ENCODE results near the gene CKLF. TPM values are rescaled to one million over a fixed set of nuclear protein-coding genes. Genes with fewer than 3 reads are reported as not detected.

The CKLF gene
- total RNA-seq, 1 experiment from 2014 or later = 57.8 TPM

- ChIA-PET POLR2A (no interaction called here), CTCF (interaction anchor here (1.0 to 2.1 kb wide), 4 partner anchors 35 to 138 kb away, joined by 3 to 7 read pairs (median 4); partner anchors contain the start of gene DYNC1LI2)
- intact Hi-C loops (cut with micrococcal nuclease) = no loop called here
- H3K36me3 Mint-ChIP-seq (ENCODE audit: insufficient read depth, unreplicated experiment) = peaks cover 28% of the 10 kb centered on the region
- BruUV-seq (replicated peaks) = no TSS peak
- H3K4me3 Mint-ChIP-seq (ENCODE audit: unreplicated experiment) = no peak overlapping the region
- TF ChIP-seq, protein P1, sequence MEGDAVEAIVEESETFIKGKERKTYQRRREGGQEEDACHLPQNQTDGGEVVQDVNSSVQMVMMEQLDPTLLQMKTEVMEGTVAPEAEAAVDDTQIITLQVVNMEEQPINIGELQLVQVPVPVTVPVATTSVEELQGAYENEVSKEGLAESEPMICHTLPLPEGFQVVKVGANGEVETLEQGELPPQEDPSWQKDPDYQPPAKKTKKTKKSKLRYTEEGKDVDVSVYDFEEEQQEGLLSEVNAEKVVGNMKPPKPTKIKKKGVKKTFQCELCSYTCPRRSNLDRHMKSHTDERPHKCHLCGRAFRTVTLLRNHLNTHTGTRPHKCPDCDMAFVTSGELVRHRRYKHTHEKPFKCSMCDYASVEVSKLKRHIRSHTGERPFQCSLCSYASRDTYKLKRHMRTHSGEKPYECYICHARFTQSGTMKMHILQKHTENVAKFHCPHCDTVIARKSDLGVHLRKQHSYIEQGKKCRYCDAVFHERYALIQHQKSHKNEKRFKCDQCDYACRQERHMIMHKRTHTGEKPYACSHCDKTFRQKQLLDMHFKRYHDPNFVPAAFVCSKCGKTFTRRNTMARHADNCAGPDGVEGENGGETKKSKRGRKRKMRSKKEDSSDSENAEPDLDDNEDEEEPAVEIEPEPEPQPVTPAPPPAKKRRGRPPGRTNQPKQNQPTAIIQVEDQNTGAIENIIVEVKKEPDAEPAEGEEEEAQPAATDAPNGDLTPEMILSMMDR (IDR thresholded peaks at IDR 0.05; ENCODE audit: unreplicated experiment) = no peak
- H3K9me3 Mint-ChIP-seq (ENCODE audit: unreplicated experiment) = no peaks in the 10 kb centered on the region
- DNase-seq (ENCODE audit: unreplicated experiment) = no peak
- H3K4me1 Mint-ChIP-seq (ENCODE audit: insufficient read depth, unreplicated experiment) = peaks cover 27% of the 10 kb centered on the region
- no peaks in the 10 kb centered on the region for H3K27me3 Mint-ChIP-seq (ENCODE audit: insufficient read depth, unreplicated experiment)
- no peak overlapping the region for H3K27ac Mint-ChIP-seq (ENCODE audit: low read depth, unreplicated experiment)
Observed at GRCh38 chr16:66614161-66614802, 61.9 kb downstream of the CKLF start.

Other genes starting within 250 kb of the CKLF start
- not detected in 2 replicates for gene CDH5, start 185.9 kb upstream of the CKLF start, total RNA-seq (2022)
- 1.1 and 2.7 TPM in 2 replicates for gene BEAN1, start 125.3 kb upstream of the CKLF start, total RNA-seq (2022)
- 31.2 and 38.2 TPM in 2 replicates for gene TK2, start 2.5 kb upstream of the CKLF start, total RNA-seq (2022)
- gene CMTM1, start 13.9 kb downstream of the CKLF start, total RNA-seq (2022) = 2.1 and 4.8 TPM in 2 replicates
- gene CMTM2, start 26.9 kb downstream of the CKLF start, total RNA-seq (2022) = not detected in 2 replicates
- gene CMTM3, start 52.1 kb downstream of the CKLF start, total RNA-seq (2022) = 4.3 and 5.7 TPM in 2 replicates
- 27.2 and 36.7 TPM in 2 replicates for gene CMTM4, start 144.2 kb downstream of the CKLF start, total RNA-seq (2022)
- 97.7 and 106 TPM in 2 replicates for gene DYNC1LI2, start 199.0 kb downstream of the CKLF start, total RNA-seq (2022)
- gene TERB1, start 249.0 kb downstream of the CKLF start, total RNA-seq (2022) = 0.26 and 0.69 TPM in 2 replicates